GM19395 (cell line): ENCODE data around the gene BBS10.
"Not testable (repeated sequence)": the region's sequence is repeated elsewhere in the genome, so short reads cannot be mapped to it uniquely, and the experiment has no call there.

Source experiments
- ATAC-seq: cut with Tn5 transposase; IDR thresholded peaks from one replicate; pipeline ENCODE4 v1.9.1; 2021; ENCODE audit warnings: mild to moderate bottlenecking, moderate library complexity; ENCODE audit not compliant: unreplicated experiment

BBS10 gene

GRCh38 chr12:76348079-76348901, at the start of gene BBS10:
BBS10 (minus strand) TSS chr12:76348415; CDS start chr12:76348358, 57 bp downstream.
- peak; percentile 96 for ATAC-seq

- ATAC-seq = no peak
These were observed 43.2 kb upstream of the BBS10 start for GRCh38 chr12:76391461-76391860.

GRCh38 chr12:76387614-76388013, 39.4 kb upstream of the BBS10 start:
- ATAC-seq = no peak

- no peak for ATAC-seq
These were observed 36.3 kb upstream of the BBS10 start for GRCh38 chr12:76384560-76384959.

GRCh38 chr12:76383988-76384387, 35.8 kb upstream of the BBS10 start:
- ATAC-seq = no peak

- no peak for ATAC-seq
These were observed 31.0 kb upstream of the BBS10 start for GRCh38 chr12:76379261-76379660.

GRCh38 chr12:76376876-76377275, 28.7 kb upstream of the BBS10 start:
- not testable (repeated sequence) for ATAC-seq

GRCh38 chr12:76375939-76376338, 27.7 kb upstream of the BBS10 start:
- ATAC-seq = no peak

- ATAC-seq = no peak
These were observed 27.3 kb upstream of the BBS10 start for GRCh38 chr12:76375470-76375869.

GRCh38 chr12:76374386-76375020, 26.3 kb upstream of the BBS10 start:
- ATAC-seq = no peak

GRCh38 chr12:76368230-76368629, 20.0 kb upstream of the BBS10 start:
- ATAC-seq = no peak

- no peak for ATAC-seq
These were observed 17.9 kb upstream of the BBS10 start for GRCh38 chr12:76366163-76366562.

GRCh38 chr12:76364131-76364530, 15.9 kb upstream of the BBS10 start:
- not testable (repeated sequence) for ATAC-seq

GRCh38 chr12:76360316-76360715, 12.1 kb upstream of the BBS10 start:
- ATAC-seq = no peak

GRCh38 chr12:76356071-76356470, 7.9 kb upstream of the BBS10 start:
- ATAC-seq = no peak

- peak; percentile 34 for ATAC-seq
These were observed 1.3 kb downstream of the BBS10 start for GRCh38 chr12:76346798-76347420.

GRCh38 chr12:76346236-76346635, 2.0 kb downstream of the BBS10 start:
- no peak for ATAC-seq

- no peak for ATAC-seq
These were observed 2.6 kb downstream of the BBS10 start for GRCh38 chr12:76345569-76345968.

GRCh38 chr12:76341436-76342030, 6.7 kb downstream of the BBS10 start:
- ATAC-seq = no peak

GRCh38 chr12:76340680-76341435, 7.4 kb downstream of the BBS10 start:
- ATAC-seq = no peak

GRCh38 chr12:76337583-76337982, 10.6 kb downstream of the BBS10 start:
- ATAC-seq = no peak
